HG02759 (cell line): ENCODE measurements around the gene MYCN.
"Not testable (repeated sequence)": the region's sequence is repeated elsewhere in the genome, so short reads cannot be mapped to it uniquely, and the experiment has no call there.

Experiments
- ATAC-seq: cut with Tn5 transposase; IDR thresholded peaks from one replicate; pipeline ENCODE4 v1.9.1; 2021; ENCODE audit warnings: mild to moderate bottlenecking, moderate library complexity; ENCODE audit not compliant: unreplicated experiment

Gene MYCN

DNA sequence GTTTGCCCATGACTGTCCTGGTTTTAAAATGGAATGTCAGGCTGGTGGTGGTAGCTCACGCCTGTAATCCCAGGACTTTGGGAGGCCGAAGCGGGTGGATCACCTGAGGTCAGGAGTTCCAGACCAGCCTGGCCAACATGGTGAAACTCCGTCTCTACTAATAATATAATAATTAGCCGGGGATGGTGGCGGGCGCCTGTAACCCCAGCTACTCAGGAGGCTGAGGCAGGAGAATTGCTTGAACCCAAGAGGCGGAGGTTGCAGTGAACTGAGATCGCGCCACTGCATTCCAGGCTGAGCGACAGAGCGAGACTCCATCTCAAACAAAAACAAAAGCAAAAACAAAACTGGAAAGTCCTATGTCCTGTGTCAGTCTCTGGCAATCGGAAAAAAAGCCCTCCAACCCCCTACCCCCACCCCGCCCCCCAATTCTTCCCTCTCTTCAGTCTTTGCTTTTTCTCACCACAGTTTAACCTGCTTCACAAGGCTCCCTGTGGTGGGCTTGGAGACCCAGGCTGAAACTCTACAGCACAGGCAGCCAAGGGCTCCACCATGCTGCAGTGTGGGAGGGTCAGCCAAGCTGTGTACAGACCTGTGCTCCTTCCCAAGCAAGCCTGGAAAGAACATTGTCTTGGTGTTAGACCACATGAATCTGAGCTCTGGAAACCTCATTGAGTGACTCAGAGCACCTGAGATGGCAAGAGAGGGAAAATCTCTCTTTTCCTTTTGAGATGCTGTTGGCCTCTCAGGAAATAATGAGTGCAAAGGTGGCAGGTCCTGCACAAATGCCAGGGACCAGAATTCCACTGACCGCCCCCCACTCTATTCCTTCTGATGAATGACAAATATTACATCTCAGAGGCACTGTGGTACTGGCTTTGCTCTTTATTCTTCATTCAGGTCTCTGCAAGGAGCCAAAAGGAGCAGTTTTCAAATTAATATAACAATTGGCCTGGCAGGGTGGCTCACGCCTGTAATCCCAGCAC, 16.7 kb downstream of the MYCN start:
- ATAC-seq, result no peak

DNA sequence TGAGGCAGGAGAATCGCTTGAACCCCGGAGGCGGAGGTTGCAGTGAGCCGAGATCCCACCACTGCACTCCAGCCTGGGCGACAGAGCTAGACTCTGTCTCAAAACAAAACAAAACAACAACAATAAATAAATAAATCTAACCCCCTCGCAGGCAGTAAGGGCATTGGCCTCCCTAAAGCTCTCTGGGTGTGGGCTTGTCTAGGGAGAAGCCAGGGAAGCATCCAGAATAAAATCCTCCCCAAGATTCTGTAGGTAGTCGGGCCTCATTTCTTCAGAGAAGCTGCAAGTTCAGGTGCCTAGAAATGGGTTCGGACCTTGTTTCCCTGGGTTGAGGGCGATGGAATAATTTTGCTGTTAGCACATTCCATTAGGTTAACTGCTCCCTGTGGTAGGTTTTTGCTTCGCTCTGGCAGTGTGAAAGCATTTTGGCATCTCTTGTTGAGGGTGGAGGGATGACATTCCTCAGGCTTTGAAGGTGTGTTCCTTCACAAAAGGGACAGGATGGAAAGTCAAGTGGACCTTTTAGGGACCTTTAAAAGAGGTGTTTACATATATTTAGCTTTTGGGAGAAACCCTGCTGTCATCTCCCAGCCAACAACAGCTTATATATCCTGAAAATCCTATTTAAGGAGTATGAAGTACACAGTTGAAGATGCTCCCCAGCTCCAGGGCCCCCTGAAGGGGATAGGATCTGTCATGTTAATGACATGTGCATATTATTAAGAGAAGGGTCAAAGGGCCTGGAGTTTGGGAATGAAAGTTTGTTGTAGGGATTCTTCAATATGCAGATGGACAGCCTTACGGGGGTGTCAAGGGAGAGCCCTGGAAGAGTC, 17.7 kb downstream of the MYCN start:
- ATAC-seq, result no peak

DNA sequence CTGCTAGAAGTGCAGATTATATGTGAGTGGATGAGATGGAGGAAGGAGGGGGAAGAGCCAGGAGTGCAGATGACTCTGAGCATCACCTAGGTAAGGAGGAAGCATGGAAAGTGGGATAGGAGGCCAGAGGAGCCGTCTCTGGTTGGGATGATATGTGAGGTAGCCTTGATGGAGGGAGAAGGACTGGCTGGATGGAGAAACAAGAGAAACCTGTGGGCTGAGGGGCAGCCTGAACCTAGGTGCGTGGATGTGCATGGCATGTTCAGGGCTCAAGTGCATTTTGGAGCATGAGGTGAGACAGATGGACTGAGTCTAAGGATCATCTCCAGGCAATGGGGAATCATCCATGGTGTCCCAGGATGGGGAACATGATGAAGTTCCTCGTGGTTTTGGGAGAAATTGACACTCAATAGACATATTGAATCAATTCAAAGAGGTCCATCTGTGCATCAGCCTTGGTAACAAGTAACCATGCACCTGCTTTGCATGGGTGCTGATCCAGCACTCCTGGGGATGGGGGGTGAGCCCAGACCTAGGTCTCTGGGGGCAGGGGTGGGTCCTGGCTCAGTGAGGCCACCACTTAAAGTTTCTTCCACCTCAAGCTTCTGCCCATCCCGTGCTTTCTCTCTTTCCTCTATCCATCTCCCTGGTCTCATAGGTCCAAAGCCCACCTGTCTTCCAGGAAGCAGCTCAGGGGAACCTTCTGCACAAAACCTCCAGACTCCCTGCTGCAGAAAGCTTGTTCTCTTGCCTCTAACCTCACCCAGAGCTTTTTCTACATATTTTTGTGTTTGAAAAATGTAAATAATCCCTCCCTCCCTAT, 19.2 kb downstream of the MYCN start:
- no peak for ATAC-seq

DNA sequence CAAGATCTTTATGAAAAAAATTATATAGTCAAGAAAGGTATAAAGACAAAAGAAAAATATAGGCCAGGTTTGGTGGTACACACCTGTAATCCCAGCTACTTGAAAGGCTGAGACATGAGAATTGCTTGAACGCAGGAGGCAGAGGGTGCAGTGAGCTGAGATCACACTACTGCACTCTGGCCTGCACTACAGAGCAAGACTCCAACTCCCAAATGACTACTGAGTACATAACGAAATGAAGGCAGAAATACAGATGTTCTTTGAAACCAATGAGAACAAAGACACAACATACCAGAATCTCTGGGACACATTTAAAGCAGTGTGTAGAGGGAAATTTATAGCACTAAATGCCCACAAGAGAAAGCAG, 19.8 kb downstream of the MYCN start:
- not testable (repeated sequence) for ATAC-seq

DNA sequence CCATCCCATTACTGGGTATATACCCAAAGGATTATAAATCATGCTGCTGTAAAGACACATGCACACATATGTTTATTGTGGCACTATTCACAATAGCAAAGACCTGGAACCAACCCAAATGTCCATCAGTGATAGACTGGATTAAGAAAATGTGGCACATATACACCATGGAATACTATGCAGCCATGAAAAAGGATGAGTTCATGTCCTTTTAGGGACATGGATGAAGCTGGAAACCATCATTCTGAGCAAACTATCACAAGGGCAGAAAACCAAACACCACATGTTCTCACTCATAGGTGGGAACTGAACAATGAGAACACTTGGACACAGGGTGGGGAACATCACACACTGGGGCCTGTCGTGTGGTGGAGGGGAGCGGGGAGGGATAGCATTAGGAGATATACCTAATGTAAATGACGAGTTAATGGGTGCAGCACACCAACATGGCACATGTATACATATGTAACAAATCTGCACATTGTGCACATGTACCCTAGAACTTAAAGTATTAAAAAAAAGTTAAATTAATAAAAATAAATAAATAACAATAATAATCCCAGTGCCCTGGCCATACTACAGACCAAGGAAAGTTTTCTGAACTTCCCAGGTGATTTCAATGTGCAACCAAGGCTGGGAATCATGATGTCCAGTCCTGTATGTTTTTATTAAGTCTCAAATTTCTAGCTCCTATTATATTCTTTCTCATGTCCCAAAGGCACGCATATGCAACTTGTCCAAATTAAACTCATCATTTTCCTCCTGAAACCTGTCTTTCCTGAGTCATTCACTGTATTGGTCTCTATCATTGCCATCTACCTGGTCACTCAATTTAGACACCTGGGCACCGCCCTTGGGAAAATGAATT, 23.0 kb downstream of the MYCN start:
- ATAC-seq, result not testable (repeated sequence)

DNA sequence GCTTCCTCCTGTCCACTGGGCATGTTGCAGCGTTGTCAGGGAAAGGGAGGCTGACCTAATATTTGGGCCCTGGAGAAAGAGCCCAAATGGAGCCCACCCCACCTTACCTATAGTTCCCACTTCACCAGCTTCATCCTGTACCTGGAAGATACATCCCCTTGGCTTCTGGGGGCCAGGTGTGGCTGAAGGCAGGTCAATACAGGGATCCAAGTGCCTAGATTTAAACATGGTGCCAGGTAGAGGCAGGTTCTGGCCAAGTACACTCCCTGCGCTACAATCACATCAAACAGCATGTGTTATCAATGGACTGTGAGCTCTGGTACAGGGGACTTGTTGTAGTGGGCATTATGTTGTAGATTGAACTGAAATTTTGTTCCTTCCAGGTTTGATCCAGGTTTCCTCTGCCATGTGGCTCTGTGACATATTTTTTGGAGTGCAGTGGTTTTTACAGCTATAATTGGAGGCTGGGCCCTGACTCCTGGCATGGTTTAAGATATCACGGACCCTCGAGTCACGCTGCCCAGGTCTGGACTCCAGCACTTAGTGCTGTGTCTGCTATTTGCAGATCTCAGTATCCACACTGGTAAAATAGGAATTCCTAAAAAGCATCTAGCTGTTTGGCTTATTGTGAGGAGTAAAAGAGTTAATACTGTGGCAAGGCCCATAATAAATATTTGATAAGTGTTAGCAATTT, 23.8 kb downstream of the MYCN start:
- ATAC-seq, result no peak

DNA sequence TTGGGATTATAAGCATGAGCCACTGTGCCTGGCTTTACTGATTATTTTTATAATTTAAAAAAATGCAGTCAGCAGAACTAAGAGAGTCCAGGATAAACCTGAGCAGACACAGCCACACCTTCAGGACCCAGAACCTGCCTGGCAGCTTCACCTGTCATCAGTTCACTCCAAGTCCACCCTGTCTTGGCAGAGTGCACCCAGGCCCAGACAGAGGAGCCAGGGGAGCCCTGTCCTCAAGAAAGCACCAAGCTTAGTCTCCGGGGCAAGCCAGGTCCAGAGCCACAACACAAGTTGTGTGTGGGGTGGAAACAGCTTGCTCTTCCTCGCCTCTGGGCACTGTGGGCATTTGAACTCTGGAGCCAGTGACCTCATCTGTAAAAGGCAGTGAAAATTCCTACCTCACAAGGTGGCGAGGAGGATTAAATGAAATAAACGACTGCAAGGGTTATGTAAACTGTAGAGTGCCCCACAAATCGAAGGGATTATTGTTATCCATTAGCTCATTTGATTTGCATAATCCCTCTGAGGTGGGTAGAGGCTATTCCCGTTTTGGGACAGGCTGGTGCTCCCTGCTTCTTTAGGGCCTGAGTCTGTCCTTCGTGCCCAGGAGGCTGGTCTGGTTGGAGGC, 24.7 kb downstream of the MYCN start:
- ATAC-seq, result no peak

DNA sequence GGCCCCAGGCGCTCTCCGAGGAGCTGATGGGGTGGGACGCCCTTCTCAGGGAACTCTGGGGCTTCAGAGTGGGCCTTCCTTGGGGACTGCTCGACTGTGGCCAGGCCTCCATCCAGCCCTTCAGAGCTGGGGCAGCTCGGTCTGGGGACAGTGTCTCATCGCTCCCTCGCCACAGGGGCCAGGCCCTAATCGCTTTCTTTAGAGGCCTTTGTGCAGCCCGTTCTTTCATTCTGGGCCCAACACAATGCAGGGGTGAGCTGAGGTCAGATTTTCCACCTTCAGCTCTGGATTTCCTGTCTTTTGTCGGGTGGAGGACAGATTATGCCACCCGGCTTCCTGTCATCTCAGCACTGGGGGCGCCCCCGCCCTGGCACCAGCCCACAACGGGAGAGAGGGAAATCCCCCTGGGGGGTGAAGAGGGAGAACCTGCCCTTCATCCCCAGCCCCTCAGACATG, 25.2 kb downstream of the MYCN start:
- ATAC-seq, result no peak

DNA sequence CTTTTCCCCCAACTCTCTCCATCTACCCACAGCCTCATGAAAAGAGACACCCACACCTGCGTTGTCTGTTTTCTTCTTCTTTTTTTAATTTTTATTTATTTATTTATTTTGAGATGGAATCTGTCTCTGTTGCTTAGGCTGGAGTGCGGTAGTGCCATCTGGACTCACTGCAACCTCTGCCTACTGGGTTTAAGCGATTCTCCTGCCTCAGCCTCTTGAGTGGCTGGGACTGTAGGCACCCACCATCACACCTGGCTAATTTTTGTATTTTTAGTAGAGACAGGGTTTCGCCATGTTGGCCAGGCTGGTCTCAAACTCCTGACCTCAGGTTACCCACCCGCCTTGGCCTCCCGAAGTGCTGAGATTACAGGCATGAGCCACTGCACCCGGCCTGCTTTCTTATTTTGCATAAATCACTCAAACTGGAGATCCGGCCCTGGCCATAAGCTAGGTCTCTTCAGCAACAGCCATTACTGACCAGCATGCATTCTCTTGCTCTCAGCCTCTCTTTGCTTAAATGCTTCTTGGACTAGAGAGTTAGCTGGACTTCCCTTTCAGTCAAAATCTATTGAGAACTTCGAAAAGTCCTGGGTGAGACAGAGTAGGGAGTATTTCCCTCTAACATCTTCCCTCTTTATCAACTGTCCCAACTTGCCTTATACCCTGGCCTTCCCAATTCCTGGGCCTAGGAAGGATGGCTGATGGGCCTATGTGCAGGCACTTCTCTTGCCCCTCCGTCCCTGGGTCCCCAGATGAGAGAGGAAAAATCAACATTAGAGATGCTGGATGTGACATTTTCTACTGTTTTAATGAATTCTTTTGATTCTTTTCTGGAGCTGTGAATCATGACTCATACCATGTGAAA, 27.3 kb downstream of the MYCN start:
- no peak for ATAC-seq

DNA sequence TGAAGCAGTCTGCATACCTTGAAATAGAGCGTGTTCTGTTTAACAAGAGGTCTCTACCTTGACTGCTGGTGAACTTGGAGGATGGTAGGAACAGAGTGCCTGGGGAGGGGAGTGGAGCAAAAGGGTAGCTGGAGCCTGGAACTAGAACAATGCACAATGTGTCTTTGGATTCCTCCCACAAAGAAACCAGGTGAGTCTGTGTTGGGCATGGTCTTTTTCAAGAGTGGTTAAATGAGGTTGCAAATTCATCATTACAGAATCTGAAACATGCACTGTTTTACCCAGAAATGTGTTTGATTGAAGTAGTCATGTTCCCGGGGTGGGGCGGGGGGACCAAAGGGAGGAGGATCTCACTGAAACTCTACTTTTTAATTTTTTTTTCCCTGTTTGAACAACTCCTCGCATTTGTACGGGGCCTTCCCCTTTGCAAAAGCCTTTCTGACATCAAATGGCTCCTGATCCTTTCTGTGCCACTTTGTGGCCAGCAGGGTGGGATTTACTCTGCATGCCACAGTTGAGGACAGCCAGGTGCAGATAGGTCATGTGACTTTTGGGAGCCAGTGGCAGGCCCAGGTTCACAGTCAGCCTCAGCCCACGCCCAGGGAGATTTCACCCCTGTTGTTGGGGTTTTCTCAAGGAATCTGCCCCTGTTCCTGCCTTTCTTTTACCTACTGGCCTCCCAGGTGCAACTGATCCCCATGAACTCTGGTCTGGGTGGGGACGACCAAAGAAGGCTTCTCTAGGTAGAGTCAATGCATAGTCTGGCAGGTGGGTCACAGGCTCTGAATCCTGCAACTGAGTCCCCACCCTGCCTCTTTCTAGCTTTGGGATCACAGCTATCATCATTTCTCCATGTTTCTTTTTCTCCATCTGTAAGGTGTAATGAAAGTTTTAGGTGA, 28.2 kb downstream of the MYCN start:
- ATAC-seq, result no peak

DNA sequence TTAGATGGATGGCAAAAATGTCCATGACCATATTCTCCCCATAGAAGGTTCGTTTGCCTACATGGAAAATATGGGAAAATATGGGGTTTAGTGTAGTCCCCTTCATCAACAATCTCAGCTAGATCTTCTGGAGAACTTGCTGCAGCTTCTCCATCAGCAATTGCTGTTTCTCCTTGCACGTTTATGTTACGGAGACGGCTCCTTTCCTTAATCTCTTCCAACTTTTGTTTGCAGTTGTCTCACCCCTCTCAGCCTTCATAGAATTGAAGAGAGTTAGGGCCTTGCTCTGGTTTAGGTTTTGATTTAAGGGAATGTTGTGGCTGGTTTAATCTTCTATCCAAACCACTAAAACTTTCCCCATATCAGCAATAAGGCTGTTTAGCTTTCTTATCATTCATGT, 28.9 kb downstream of the MYCN start:
- no peak for ATAC-seq

DNA sequence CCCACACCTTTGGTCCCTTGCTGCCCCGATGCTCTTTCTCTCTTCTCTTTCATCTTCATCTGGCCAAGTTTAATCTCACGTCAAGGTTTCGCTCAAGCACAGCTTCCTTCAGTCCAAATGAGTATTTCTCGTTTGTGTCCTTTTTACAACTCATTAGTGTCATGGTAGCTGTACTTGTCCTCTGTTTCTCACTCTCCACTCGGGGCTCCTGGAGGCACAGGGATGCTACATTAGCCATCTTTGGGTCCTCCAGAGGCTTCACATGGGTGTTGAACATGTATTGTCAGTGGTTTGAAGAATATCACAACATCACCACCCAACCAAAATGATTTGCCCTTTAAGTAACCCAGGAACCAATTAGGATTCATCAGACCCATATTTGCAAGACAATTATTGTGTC, 30.4 kb downstream of the MYCN start:
- no peak for ATAC-seq

DNA sequence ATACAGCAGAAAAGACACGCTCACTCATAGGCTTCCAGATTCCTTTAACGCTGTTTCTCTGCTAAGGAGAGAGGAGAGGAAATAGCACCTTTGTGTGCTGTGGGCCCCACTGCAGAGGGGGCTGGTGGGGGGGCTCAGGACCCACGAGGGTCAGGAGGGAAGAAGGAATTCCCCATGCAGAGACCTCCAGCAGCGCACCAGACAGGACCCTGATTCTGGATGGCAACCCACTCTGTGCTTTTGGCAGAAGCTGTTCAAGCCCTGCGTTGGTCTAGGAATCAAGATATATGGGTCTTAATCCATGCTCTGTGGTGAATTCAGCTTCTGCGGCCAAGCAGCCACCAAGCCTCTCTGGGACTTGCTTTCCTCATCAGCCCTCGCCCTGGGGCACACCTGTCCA, 31.0 kb downstream of the MYCN start:
- ATAC-seq, result no peak

DNA sequence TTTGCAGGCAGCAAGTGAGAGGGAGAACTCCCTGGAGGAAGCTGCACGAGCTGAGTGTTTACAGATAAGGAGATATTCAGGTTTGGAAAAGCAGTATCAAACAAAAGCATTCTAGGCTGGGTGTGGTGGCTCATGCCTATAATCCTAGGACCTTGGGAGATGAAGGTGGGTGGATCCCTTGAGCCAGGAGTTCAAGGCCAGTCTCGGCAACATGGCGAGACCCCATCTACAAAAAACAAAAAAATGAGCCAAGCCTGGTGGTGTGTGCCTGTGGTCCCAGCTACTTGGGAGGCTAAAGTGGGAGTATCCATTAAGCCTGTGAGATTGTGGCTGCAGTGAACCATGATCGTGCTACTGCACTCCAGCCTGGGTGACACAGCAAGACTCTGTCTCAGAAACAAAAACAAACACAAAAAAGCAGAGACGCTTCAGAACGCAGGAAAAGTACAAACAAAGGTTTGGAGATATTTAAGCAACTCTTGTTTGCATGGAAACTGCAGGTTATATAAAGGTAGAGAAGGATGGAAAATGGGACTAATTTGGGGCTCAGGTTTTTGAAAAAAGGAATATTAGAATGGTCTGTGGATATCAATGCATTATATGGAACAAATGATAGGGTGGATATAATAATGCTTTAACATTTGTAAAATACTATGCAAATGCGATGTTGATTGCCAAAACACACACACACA, 31.6 kb downstream of the MYCN start:
- no peak for ATAC-seq

DNA sequence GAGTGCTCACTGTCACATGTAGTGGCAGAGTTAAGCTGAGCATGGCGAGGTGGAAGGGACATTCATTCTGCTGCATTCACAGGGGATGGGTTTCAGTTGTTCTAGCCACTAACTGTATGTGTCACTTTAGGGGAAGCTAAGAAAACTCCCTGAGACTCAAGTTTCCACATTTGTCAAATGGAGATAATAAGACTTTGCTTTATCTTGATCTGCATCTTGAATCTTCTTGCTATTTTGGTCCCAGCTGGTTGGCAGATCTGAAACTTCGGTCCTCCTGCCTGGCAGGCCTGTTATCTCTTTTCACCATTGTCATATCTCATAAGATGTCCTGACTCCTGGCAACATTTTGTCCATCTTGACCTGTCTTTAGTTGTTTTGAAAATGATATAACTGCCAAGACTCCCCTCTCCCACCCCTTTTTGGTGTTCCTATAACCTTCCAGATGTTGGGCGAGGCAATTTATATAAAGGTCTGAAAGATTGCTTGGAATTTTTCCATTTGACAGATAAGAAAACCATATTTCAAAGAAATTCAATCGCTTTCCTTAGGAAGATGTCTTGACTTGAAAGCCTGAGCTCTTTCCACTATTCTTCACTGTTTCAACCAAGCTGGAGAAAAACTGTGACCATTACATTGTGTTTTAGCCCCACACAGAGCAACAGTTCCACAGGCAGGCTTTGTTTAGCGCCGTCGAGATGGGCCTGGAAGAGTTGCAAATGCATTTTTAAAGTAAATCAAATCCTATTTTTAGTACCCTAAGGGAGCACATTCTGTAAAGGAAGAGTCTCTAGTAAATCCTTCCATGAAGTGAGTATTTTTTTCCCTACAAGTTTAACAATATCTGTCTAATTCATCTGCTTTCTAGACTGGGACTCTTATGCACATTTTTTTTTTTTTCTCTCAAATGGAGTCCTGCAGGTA, 33.4 kb downstream of the MYCN start:
- ATAC-seq, result no peak
